Measurements from ENCODE around the gene KIAA1143. TPM values are rescaled to one million over a fixed set of nuclear protein-coding genes. Genes with fewer than 3 reads are reported as not detected.
A peak's percentile ranks its signal among the peaks of the same experiment; 100 is the strongest.

The KIAA1143 gene
- total and polyA plus RNA-seq, 2 of the 13 experiments (the other 11 are each of a cell fraction or from before 2014, with no cell fraction given), result 9.9 to 27.2 TPM

- no peak for TF ChIP-seq ZNF619 (CRISPR knock-in tag; IDR thresholded peaks at IDR 0.05)
- TF ChIP-seq ZNF747 (CRISPR knock-in tag; IDR thresholded peaks at IDR 0.05; ENCODE audit: borderline replicate concordance), result no peak; the same call in 1 of the 2 replicates
- no peak for TF ChIP-seq PBX3 (CRISPR knock-in tag; IDR thresholded peaks at IDR 0.05; ENCODE audit: borderline replicate concordance)
- TF ChIP-seq ZNF503 (CRISPR knock-in tag; IDR thresholded peaks at IDR 0.05), result peak; percentile 62; the same call in 1 of the 2 replicates
- 0 out of 2 replicates have a peak, but pooled peaks have one; percentile 78 for TF ChIP-seq NR0B2 (CRISPR knock-in tag; IDR thresholded peaks at IDR 0.05)
- peak; percentile 88 for TF ChIP-seq ZFY (CRISPR knock-in tag; IDR thresholded peaks at IDR 0.05)
- peak; percentile 69; the same call in 1 of the 2 replicates for TF ChIP-seq TSC22D2 (CRISPR knock-in tag; IDR thresholded peaks at IDR 0.05; ENCODE audit: borderline replicate concordance)
- TF ChIP-seq ZMYM3 (CRISPR knock-in tag; IDR thresholded peaks at IDR 0.05), result peak; percentile 73
- 0 out of 2 replicates have a peak, but pooled peaks have one; percentile 42 for TF ChIP-seq ESRRA (CRISPR knock-in tag; IDR thresholded peaks at IDR 0.05; ENCODE audit: low read depth)
- no peak for TF ChIP-seq REXO4 (CRISPR knock-in tag; IDR thresholded peaks at IDR 0.05; ENCODE audit: borderline replicate concordance)
- TF ChIP-seq HIVEP1 (CRISPR knock-in tag; IDR thresholded peaks at IDR 0.05), result 0 out of 2 replicates have a peak, but pooled peaks have one; percentile 60
- TF ChIP-seq, protein P1, sequence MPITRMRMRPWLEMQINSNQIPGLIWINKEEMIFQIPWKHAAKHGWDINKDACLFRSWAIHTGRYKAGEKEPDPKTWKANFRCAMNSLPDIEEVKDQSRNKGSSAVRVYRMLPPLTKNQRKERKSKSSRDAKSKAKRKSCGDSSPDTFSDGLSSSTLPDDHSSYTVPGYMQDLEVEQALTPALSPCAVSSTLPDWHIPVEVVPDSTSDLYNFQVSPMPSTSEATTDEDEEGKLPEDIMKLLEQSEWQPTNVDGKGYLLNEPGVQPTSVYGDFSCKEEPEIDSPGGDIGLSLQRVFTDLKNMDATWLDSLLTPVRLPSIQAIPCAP (CRISPR knock-in tag; IDR thresholded peaks at IDR 0.05; ENCODE audit: low read depth), result 0 out of 2 replicates have a peak, but pooled peaks have one; percentile 19
- peak; percentile 82; the same call in 1 of the 2 replicates for TF ChIP-seq ZNF709 (CRISPR knock-in tag; IDR thresholded peaks at IDR 0.05)
- TF ChIP-seq, protein P2, sequence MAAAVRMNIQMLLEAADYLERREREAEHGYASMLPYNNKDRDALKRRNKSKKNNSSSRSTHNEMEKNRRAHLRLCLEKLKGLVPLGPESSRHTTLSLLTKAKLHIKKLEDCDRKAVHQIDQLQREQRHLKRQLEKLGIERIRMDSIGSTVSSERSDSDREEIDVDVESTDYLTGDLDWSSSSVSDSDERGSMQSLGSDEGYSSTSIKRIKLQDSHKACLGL (CRISPR knock-in tag; IDR thresholded peaks at IDR 0.05), result peak; percentile 76
- no peak for TF ChIP-seq ARNT (IDR thresholded peaks at IDR 0.05)
- no peak for TF ChIP-seq ZNF30 (CRISPR knock-in tag; IDR thresholded peaks at IDR 0.05)
- peak; percentile 93 for TF ChIP-seq TFDP1 (CRISPR knock-in tag; IDR thresholded peaks at IDR 0.05; ENCODE audit: borderline replicate concordance)
- TF ChIP-seq EZH2 (conservative IDR thresholded peaks at IDR 0.05; ENCODE audit: low read depth, low read length), result no peak
- TF ChIP-seq NBN (conservative IDR thresholded peaks at IDR 0.05), result no peak
- TF ChIP-seq PHF20 (CRISPR knock-in tag; IDR thresholded peaks at IDR 0.05), result peak; percentile 99
- TF ChIP-seq SYNCRIP (IDR thresholded peaks at IDR 0.05; ENCODE audit: insufficient read depth, low read depth, low read length), result no peak
- TF ChIP-seq CBX5 (CRISPR knock-in tag; IDR thresholded peaks at IDR 0.05; ENCODE audit: borderline replicate concordance), result peak; percentile 98
- no peak for TF ChIP-seq REL (CRISPR knock-in tag; conservative IDR thresholded peaks at IDR 0.05)
Measured at GRCh38 chr3:44729384-44729910, 32.0 kb downstream of the KIAA1143 start, which contains the start of gene ZNF501 (continued).

Measured in HepG2 (cell line).